HG03439 (cell line): ENCODE measurements around the gene SMARCA2.

Source experiments
- ATAC-seq: cut with Tn5 transposase; IDR thresholded peaks from one replicate; pipeline ENCODE4 v1.9.1; 2021; ENCODE audit warnings: mild to moderate bottlenecking, moderate library complexity; ENCODE audit not compliant: unreplicated experiment

Gene SMARCA2

GRCh38 chr9:2164268-2164667 lies 149.1 kb downstream of the SMARCA2 start:
- ATAC-seq, result no peak

- no peak for ATAC-seq
Measured at GRCh38 chr9:2166203-2166602, 151.1 kb downstream of the SMARCA2 start.

GRCh38 chr9:2169035-2169434 lies 153.9 kb downstream of the SMARCA2 start:
- no peak for ATAC-seq

- no peak for ATAC-seq
Measured at GRCh38 chr9:2170722-2171121, 155.6 kb downstream of the SMARCA2 start.

GRCh38 chr9:2173170-2173569 lies 158.0 kb downstream of the SMARCA2 start:
- no peak for ATAC-seq

- no peak for ATAC-seq
Measured at GRCh38 chr9:2173861-2174260, 158.7 kb downstream of the SMARCA2 start.

GRCh38 chr9:2174306-2174705 lies 159.2 kb downstream of the SMARCA2 start:
- ATAC-seq, result no peak

- no peak for ATAC-seq
Measured at GRCh38 chr9:2174911-2175310, 159.8 kb downstream of the SMARCA2 start.

GRCh38 chr9:2177121-2177520 lies 162.0 kb downstream of the SMARCA2 start:
- no peak for ATAC-seq

- ATAC-seq, result no peak
Measured at GRCh38 chr9:2178034-2178734, 163.0 kb downstream of the SMARCA2 start.

- ATAC-seq, result no peak
Measured at GRCh38 chr9:2179567-2179966, 164.4 kb downstream of the SMARCA2 start.

- ATAC-seq, result no peak
Measured at GRCh38 chr9:2180154-2180553, 165.0 kb downstream of the SMARCA2 start.

- ATAC-seq, result no peak
Measured at GRCh38 chr9:2180704-2181103, 165.6 kb downstream of the SMARCA2 start.

GRCh38 chr9:2181792-2182191 lies 166.6 kb downstream of the SMARCA2 start:
- ATAC-seq, result no peak

GRCh38 chr9:2190939-2191608 lies 175.9 kb downstream of the SMARCA2 start:
- no peak for ATAC-seq

- ATAC-seq, result no peak
Measured at GRCh38 chr9:2191609-2191972, 176.4 kb downstream of the SMARCA2 start.

- ATAC-seq, result no peak
Measured at GRCh38 chr9:2192356-2192979, 177.3 kb downstream of the SMARCA2 start.

GRCh38 chr9:2193552-2193951 lies 178.4 kb downstream of the SMARCA2 start:
- ATAC-seq, result no peak

- ATAC-seq, result no peak
Measured at GRCh38 chr9:2195211-2195610, 180.1 kb downstream of the SMARCA2 start.

GRCh38 chr9:2196757-2197156 lies 181.6 kb downstream of the SMARCA2 start:
- ATAC-seq, result no peak

GRCh38 chr9:2198956-2199635 lies 183.9 kb downstream of the SMARCA2 start:
- ATAC-seq, result no peak
